SK-N-MC (cell line): ENCODE data around the gene UBXN6.

Experiments
- EZH2 ChIP-seq: fragments of 200-600 bp; sonication (generic); IDR thresholded peaks from one replicate; pipeline ENCODE4 v1.6.1; 2017; ENCODE audit warnings: antibody characterized with exemption
- FOXP2 ChIP-seq: optimal IDR thresholded peaks from 2 replicates; pipeline ENCODE3; 2011; ENCODE audit warnings: mild to moderate bottlenecking, moderate library complexity; ENCODE audit not compliant: insufficient read depth; ENCODE audit errors: extremely low read length, control extremely low read depth
- POLR2AphosphoS5 ChIP-seq: IDR thresholded peaks from 2 replicates; pipeline ENCODE4 v1.6.1; 2012; ENCODE audit warnings: mild to moderate bottlenecking, low read depth, low read length, borderline replicate concordance

GRCh38 chr19:4453232-4454179 lies 4.1 kb downstream of the UBXN6 start:
- TF ChIP-seq POLR2AphosphoS5: no peak
- no peak for TF ChIP-seq EZH2
- no peak for TF ChIP-seq FOXP2
